Measurements from ENCODE around the gene SH3RF2. TPM values are rescaled to one million over a fixed set of nuclear protein-coding genes. Genes with fewer than 3 reads are reported as not detected.

The SH3RF2 gene
- total and polyA plus RNA-seq, 10 of the 15 experiments (the other 5 are each of a cell fraction or from before 2014, with no cell fraction given): 0.15 TPM; not detected in 9

DNA sequence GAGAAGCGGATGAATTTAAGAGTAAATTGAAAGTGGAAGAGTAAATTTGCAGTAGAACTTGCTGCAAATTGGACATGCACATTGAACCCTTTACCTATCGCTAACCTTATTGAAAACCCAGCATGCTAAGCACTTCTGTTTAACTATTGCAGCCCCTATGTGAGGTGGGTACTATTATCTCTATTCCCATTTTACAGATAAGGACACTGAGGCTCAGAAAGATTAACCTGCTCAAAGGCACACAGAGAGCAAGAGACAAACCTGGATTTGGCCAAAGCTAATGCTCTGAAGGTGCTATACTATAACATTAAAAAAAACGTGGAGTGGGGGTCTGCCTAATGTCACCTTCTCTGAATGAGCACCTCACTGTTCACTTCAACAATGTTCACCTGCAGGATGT lies 21.0 kb downstream of the SH3RF2 start:
- TF ChIP-seq MEF2B (IDR thresholded peaks at IDR 0.05; ENCODE audit: partially characterized antibody, poor library complexity, severe bottlenecking): no peak
- no peak for TF ChIP-seq HDAC2 (IDR thresholded peaks at IDR 0.05)
- TF ChIP-seq SUZ12 (IDR thresholded peaks at IDR 0.05; ENCODE audit: unreplicated experiment): no peak
- TF ChIP-seq PBX3 (IDR thresholded peaks at IDR 0.05; ENCODE audit: insufficient replicate concordance, low read depth, low read length): no peak
- no peak for TF ChIP-seq SIX5 (IDR thresholded peaks at IDR 0.05; ENCODE audit: low read depth, low read length, severe bottlenecking)
- no peak for TF ChIP-seq FOS (IDR thresholded peaks at IDR 0.05; ENCODE audit: borderline replicate concordance, extremely low read depth, insufficient read length)
- no peak for TF ChIP-seq POLR2AphosphoS5 (IDR thresholded peaks at IDR 0.05; ENCODE audit: low read length)
- TF ChIP-seq RUNX3 (IDR thresholded peaks at IDR 0.05; ENCODE audit: low read length): no peak
- TF ChIP-seq DPF2 (IDR thresholded peaks at IDR 0.05): no peak
- TF ChIP-seq, protein P1, sequence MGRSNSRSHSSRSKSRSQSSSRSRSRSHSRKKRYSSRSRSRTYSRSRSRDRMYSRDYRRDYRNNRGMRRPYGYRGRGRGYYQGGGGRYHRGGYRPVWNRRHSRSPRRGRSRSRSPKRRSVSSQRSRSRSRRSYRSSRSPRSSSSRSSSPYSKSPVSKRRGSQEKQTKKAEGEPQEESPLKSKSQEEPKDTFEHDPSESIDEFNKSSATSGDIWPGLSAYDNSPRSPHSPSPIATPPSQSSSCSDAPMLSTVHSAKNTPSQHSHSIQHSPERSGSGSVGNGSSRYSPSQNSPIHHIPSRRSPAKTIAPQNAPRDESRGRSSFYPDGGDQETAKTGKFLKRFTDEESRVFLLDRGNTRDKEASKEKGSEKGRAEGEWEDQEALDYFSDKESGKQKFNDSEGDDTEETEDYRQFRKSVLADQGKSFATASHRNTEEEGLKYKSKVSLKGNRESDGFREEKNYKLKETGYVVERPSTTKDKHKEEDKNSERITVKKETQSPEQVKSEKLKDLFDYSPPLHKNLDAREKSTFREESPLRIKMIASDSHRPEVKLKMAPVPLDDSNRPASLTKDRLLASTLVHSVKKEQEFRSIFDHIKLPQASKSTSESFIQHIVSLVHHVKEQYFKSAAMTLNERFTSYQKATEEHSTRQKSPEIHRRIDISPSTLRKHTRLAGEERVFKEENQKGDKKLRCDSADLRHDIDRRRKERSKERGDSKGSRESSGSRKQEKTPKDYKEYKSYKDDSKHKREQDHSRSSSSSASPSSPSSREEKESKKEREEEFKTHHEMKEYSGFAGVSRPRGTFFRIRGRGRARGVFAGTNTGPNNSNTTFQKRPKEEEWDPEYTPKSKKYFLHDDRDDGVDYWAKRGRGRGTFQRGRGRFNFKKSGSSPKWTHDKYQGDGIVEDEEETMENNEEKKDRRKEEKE (IDR thresholded peaks at IDR 0.05): no peak
- TF ChIP-seq SP1 (IDR thresholded peaks at IDR 0.05; ENCODE audit: low read depth, low read length): no peak
- CTCF ChIA-PET: no interaction called here
- Histone ChIP-seq H3K36me3 (ENCODE audit: control insufficient read depth in 2 of 2, insufficient read depth in 2 of 2, low read length in 1 of 2) (no peaks in the 10 kb centered on the region), H3K27me3 (replicated peaks in 1 of 2; ENCODE audit: control insufficient read depth in 2 of 2, insufficient read depth in 2 of 2, low read length in 1 of 2) (no peaks in the 10 kb centered on the region), H3K4me2 (ENCODE audit: control insufficient read depth, insufficient read depth) (no peak overlapping the region), H3K79me2 (ENCODE audit: control insufficient read depth, insufficient read depth, low read length) (no peaks in the 10 kb centered on the region), H3K9ac (ENCODE audit: control insufficient read depth, insufficient read depth, low read length) (no peak overlapping the region), H3K4me3 (no peak overlapping the region), H4K20me1 (ENCODE audit: control insufficient read depth, insufficient read depth) (no peaks in the 10 kb centered on the region), H3K27ac (ENCODE audit: control insufficient read depth, insufficient read depth) (no peak overlapping the region), H3K9me3 (replicated peaks; ENCODE audit: control insufficient read depth, insufficient read depth, low read length) (no peaks in the 10 kb centered on the region), H2AFZ (ENCODE audit: control insufficient read depth, low read depth, low read length) (no peak overlapping the region), H3K4me1 (ENCODE audit: control insufficient read depth, insufficient read depth, low read length) (no peaks in the 10 kb centered on the region)
- FAIRE-seq (no peak), ATAC-seq (no peak), DNase-seq (ENCODE audit: low read depth, low spot score) (no peak)
- WGBS (ENCODE audit: insufficient coverage, insufficient replicate concordance, low lambda C conversion rate, missing lambda C conversion rate): 37% methylated on average over 3 of the region's 3 CpGs
- POLR2A ChIA-PET: no interaction called here
- RAD21 ChIA-PET (ENCODE audit: unreplicated experiment): no interaction called here
- in situ Hi-C loops (cut with MboI): no loop called here
- intact Hi-C loops (cut with micrococcal nuclease; ENCODE audit: unreplicated experiment): no loop called here
- BruUV-seq (replicated peaks): no TSS peak
- SMC1A ChIA-PET (ENCODE audit: uncharacterized antibody, unreplicated experiment): no interaction called here

All from GM12878 (cell line).